NAMALWA (cell line): ENCODE data around the gene PTGER2.

ENCODE experiments used
- DNase-seq: peaks from one replicate; pipeline ENCODE4 v3.0.0-alpha.2; 2015; ENCODE audit warnings: low spot score

PTGER2 gene

DNA sequence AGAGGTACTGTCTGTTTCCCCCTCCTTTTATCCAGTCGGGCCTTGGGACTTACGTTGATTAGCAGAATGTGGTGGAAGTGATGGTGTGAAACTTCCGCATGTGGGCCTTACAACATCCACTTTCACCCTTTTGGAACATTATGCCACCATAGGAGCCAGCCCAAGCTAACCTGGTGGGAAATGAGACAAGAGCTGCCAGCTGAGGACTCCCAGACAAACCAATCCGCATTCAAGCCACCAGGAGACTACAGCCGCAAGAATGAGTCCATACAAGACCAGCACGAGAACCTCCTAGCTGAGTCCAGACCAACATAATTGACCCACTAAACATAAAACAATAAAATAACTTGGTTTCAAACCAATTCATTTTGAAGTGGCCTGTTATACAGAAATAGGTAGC, 9.1 kb upstream of the PTGER2 start:
- DNase-seq: no peak

DNA sequence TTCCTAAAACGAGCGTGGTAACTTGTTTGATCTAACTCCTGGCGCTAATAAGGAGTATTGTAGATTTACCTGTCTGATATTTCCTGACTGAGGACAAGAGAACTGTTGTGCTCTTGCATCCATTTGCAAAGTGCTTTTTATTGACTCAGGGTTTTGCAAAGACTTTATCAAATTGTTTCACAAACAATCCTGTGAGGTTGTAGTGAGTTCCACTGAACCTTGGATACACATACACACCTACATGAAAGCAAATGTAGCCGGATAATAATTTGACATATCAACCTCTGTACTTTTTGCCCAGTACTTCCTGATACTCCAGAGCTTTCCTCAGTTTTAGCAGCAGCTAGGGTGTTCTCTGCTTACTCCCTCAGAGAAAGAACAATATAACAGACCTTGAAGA, 6.7 kb upstream of the PTGER2 start:
- DNase-seq: no peak

DNA sequence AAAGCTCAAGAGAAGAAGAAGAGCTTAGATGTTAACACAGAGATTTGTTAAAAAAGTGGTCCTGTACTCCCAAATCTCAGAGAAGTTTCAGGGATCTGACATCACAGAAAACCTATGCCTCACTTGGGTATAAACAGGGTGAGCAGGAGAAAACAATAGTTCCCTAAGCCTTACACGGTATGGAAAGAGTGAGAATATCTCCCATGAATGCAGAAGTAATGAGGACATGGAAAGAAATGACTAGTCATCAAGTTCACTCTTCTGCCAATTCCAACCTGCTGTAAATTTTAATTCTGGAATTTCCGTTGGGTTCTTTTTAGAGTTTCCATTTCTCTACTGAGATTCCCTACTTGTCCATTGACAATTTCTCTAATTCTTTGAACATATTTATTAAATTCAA, 6.2 kb upstream of the PTGER2 start:
- no peak for DNase-seq

GRCh38 chr14:52310541-52310940, 3.6 kb upstream of the PTGER2 start:
- no peak for DNase-seq

GRCh38 chr14:52312931-52313355, 1.2 kb upstream of the PTGER2 start:
- DNase-seq: no peak

- DNase-seq: no peak
Observed at GRCh38 chr14:52313462-52313861, 650 bp upstream of the PTGER2 start.

- no peak for DNase-seq
Observed at GRCh38 chr14:52314595-52315354, 663 bp downstream of the PTGER2 start.

DNA sequence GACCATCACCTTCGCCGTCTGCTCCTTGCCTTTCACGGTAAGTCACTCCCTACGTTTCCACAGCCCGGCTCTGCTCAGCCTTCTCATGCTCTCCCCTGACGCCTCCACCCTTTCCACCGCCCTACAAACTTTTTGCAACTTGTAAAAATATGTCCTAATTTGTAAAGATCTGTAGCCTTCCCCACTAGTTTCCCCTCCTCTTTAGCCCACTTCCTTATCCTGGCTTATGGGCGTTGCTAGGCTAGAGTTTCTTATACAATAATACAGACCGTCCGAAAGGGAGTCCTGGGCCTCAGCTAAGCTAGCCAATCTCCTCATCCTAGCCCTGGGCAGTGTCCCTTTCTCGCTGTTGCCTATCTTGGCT, 1.2 kb downstream of the PTGER2 start:
- no peak for DNase-seq

- DNase-seq: no peak
Observed at GRCh38 chr14:52318062-52318461, 4.0 kb downstream of the PTGER2 start.

DNA sequence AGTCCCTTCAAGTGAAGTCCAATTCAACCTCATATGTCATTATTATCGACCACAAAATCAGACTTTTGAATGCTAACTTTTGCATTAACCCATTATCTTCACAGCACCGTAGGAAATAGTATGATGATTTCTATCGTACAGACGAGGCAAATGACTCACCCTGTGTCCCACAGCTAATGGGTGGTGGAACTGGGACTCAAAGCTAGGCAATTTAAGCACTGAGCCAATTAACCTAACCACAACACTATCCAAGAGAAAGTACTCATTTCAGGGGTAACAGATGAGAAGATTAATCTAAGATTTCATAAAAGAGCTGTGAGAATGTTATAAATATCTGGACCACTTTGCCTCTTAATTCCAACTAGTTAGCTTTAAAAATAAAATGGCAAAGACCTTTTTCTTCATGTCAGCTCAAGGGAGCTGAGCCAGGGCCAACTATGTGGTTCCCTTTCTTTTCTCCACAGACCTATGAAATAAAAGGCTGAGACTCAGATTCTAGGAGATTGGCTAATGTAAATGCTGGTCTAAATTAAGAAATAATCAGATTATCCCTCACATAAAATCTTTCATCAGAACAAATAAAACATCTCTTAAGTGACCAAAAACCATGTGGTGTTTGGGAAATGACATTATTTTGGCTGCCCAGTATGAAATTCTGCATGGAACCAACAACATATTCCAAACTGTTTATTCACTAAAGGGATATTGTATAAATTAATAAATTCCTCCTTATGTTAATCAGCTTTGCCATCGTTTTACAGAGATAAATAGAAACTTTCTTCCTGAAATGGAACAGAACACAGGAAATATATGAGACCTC, 4.9 kb downstream of the PTGER2 start:
- DNase-seq: no peak

GRCh38 chr14:52319919-52320318, 5.8 kb downstream of the PTGER2 start:
- DNase-seq: no peak

GRCh38 chr14:52325126-52325525, 11.0 kb downstream of the PTGER2 start:
- DNase-seq: peak; percentile 71

DNA sequence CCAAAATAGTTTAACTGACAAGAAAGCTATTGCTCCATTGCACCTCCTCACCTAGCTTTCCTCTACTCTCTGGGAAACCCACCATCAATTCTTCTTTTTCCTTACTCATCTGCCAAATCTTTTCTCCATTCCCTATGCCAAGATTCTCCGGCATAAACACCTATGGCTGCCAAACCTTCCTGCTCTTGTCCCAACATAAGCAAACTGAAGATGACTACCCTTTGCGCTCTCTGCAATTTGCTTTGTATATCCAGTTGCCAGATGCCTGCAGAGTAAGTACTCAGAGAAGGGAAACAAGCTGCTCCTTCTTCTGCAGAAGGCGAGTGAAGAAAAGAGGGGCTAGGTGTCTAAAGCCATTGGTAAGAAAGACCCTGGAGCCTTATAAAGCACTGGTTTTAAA, 11.5 kb downstream of the PTGER2 start:
- no peak for DNase-seq

DNA sequence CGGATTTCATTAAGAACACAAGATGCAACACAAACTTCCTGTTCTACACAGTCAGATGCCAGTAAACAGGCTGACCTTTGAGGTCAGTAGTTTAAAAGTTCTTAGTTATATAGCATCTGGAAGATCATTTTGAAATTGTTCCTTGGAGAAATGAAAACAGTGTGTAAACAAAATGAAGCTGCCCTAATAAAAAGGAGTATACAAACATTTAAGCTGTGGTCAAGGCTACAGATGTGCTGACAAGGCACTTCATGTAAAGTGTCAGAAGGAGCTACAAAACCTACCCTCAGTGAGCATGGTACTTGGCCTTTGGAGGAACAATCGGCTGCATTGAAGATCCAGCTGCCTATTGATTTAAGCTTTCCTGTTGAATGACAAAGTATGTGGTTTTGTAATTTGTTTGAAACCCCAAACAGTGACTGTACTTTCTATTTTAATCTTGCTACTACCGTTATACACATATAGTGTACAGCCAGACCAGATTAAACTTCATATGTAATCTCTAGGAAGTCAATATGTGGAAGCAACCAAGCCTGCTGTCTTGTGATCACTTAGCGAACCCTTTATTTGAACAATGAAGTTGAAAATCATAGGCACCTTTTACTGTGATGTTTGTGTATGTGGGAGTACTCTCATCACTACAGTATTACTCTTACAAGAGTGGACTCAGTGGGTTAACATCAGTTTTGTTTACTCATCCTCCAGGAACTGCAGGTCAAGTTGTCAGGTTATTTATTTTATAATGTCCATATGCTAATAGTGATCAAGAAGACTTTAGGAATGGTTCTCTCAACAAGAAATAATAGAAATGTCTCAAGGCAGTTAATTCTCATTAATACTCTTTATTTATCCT, 13.5 kb downstream of the PTGER2 start:
- DNase-seq: no peak

GRCh38 chr14:52328276-52328675, 14.2 kb downstream of the PTGER2 start:
- no peak for DNase-seq

- no peak for DNase-seq
Observed at GRCh38 chr14:52329678-52330369, 15.7 kb downstream of the PTGER2 start.

- no peak for DNase-seq
Observed at GRCh38 chr14:52332269-52332668, 18.2 kb downstream of the PTGER2 start.

GRCh38 chr14:52333108-52333507, 19.0 kb downstream of the PTGER2 start:
- DNase-seq: no peak

DNA sequence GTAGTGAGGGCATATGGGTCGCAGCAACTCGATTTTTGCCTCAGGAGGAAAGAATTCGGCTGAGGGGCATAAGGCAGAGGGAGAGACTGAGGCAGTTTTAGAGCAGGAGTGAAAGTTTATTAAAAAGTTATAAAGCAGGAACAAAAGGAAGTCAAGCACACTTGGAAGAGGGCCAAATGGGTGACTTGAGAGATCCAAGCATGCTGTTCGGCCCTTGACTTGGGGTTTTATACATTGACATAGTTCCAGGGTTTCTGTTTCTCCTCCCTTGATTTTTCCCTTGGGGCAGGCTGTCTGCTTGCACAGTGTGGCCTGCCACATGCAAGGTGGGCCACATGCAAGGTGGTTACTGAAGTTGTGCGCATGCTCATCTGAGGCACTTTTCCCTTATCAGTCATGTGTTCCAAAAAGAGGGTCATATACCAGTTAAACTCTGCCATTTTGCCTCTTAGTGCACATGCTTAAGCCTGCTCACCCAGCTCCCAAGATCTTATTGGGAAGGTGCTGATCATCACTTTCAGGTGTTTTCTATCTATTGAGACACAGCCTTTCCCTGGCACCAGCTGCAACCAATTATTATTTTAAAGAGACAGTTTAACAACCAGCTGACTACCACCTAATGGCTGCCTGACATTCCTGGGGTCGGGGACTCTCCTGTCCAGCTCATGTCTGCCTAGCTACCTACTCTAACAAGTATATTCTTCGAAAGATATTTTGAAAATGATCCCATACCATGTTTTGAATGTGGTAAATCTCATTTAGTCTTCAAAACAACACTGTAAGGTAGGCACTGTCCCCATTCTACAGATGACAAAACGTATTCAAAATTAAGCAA, 19.9 kb downstream of the PTGER2 start:
- no peak for DNase-seq

GRCh38 chr14:52336241-52336640, 22.1 kb downstream of the PTGER2 start:
- DNase-seq: no peak

DNA sequence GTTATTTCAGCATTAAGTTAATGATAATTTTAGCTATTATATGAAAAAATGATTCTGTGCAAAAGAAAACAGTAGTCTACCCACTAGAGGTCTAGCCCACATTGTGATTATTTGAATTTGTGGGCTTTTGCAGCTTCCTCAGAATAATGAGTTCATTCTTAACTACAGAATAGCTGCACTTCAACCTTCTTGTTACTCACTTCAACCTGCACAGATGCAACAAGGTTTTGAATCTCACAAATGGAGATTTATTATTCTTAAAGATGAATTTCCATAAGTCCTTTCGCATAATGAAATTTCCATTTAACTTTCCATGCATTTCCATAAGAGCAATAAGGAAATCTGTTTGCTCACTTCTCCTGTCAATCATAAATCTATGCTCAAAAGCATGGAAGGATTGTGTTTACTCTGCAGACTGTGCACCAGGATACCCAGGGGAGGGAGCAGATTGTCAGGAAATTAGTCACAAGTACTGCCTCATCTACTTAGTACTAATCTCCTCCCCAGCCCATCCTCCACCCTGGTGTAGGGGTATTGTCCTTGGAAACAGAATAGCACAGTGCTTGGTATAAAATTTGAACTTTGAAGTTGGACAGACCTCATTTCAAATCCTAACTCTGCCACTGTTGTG, 24.1 kb downstream of the PTGER2 start:
- no peak for DNase-seq
